IgD-negative memory B cell (primary cell): ENCODE results near the gene RAP1GAP. TPM values are rescaled to one million over a fixed set of nuclear protein-coding genes. Genes with fewer than 3 reads are reported as not detected.
A peak's percentile ranks its signal among the peaks of the same experiment; 100 is the strongest.

Source experiments
- H3K27ac Mint-ChIP-seq, 3 donors: one replicate each; pipeline ENCODE4 v1.8.0; 2020 to 2022; ENCODE audit warnings: mild to moderate bottlenecking in 3 of 3, mixed read lengths in 3 of 3, moderate library complexity in 1 of 3
- H3K27me3 Mint-ChIP-seq: one replicate; pipeline ENCODE4 v1.8.0; 2021; ENCODE audit warnings: mixed read lengths
- H3K36me3 Mint-ChIP-seq: one replicate; pipeline ENCODE4 v1.8.0; 2020; ENCODE audit warnings: mild to moderate bottlenecking, mixed read lengths
- H3K4me1 Mint-ChIP-seq, 3 donors: one replicate each; pipeline ENCODE4 v1.8.0; 2020 to 2022; ENCODE audit warnings: mixed read lengths in 3 of 3, mild to moderate bottlenecking in 1 of 3
- H3K4me3 Mint-ChIP-seq, 4 donors: one replicate each; pipeline ENCODE4 v1.8.0; 2020 to 2022; ENCODE audit warnings: mild to moderate bottlenecking in 4 of 4, mixed read lengths in 4 of 4, moderate library complexity in 3 of 4
- H3K9me3 Mint-ChIP-seq, 3 donors: one replicate each; pipeline ENCODE4 v1.8.0; 2020 to 2021; ENCODE audit warnings: mixed read lengths in 3 of 3, mild to moderate bottlenecking in 1 of 3
- polyA plus RNA-seq: library from polyadenylated mRNA; unstranded; fragments of 300-500 nt; fragmentation: Illumina TruSeq; gene quantifications from one replicate; pipeline ENCODE4 v1.2.3, GENCODE V29; 2021

The RAP1GAP gene
- polyA plus RNA-seq, 1 donor from 2014 or later = not detected

GRCh38 chr1:21622466-21623315 lies 46.5 kb downstream of the RAP1GAP start:
- Mint-ChIP-seq H3K9me3 (no peaks in the 10 kb centered on the region), H3K27ac (no peak overlapping the region), H3K4me3 (peak overlapping the region in 3 of 4 donors; percentile 41 to 84 (median 55)), H3K4me1 (peaks cover 0 to 7% (median 0%) of the 10 kb centered on the region in 3 donors), H3K36me3 (no peaks in the 10 kb centered on the region), H3K27me3 (peaks cover 20% of the 10 kb centered on the region)

GRCh38 chr1:21621761-21622436 lies 47.3 kb downstream of the RAP1GAP start:
- H3K27ac Mint-ChIP-seq = no peak overlapping the region
- H3K4me1 Mint-ChIP-seq = peaks cover 0 to 7% (median 0%) of the 10 kb centered on the region in 3 donors

GRCh38 chr1:21621051-21621450 lies 48.1 kb downstream of the RAP1GAP start:
- Mint-ChIP-seq H3K9me3 (no peaks in the 10 kb centered on the region), H3K4me1 (peaks cover 0 to 7% (median 0%) of the 10 kb centered on the region in 3 donors), H3K4me3 (peak overlapping the region in 1 of 4 donors; percentile 70), H3K27me3 (peaks cover 15% of the 10 kb centered on the region), H3K27ac (peak overlapping the region in 1 of 3 donors; percentile 15), H3K36me3 (no peaks in the 10 kb centered on the region)

More at GRCh38 chr1:21621761-21622436, 47.3 kb downstream of the RAP1GAP start:
- no peaks in the 10 kb centered on the region for H3K36me3 Mint-ChIP-seq
- H3K4me3 Mint-ChIP-seq = peak overlapping the region; percentile 16 to 60 (median 36)
- peaks cover 20% of the 10 kb centered on the region for H3K27me3 Mint-ChIP-seq
- no peaks in the 10 kb centered on the region for H3K9me3 Mint-ChIP-seq

GRCh38 chr1:21620496-21620895 lies 48.7 kb downstream of the RAP1GAP start:
- Mint-ChIP-seq H3K4me1 (peaks cover 0 to 7% (median 0%) of the 10 kb centered on the region in 3 donors), H3K9me3 (no peaks in the 10 kb centered on the region), H3K27ac (no peak overlapping the region), H3K27me3 (peaks cover 12% of the 10 kb centered on the region), H3K4me3 (no peak overlapping the region), H3K36me3 (no peaks in the 10 kb centered on the region)

- Mint-ChIP-seq H3K4me3 (no peak overlapping the region), H3K36me3 (no peaks in the 10 kb centered on the region), H3K27ac (no peak overlapping the region), H3K9me3 (no peaks in the 10 kb centered on the region), H3K27me3 (peaks cover 12% of the 10 kb centered on the region), H3K4me1 (peaks cover 0 to 7% (median 0%) of the 10 kb centered on the region in 3 donors)
Observed at GRCh38 chr1:21620011-21620410, 49.1 kb downstream of the RAP1GAP start.

- Mint-ChIP-seq H3K4me1 (peaks cover 0 to 7% (median 0%) of the 10 kb centered on the region in 3 donors), H3K27me3 (peaks cover 12% of the 10 kb centered on the region), H3K36me3 (no peaks in the 10 kb centered on the region), H3K27ac (no peak overlapping the region), H3K9me3 (no peaks in the 10 kb centered on the region), H3K4me3 (no peak overlapping the region)
Observed at GRCh38 chr1:21619375-21619947, 49.7 kb downstream of the RAP1GAP start.

- Mint-ChIP-seq H3K9me3 (no peaks in the 10 kb centered on the region), H3K4me1 (peaks cover 0 to 7% (median 0%) of the 10 kb centered on the region in 3 donors), H3K27me3 (peaks cover 12% of the 10 kb centered on the region), H3K36me3 (no peaks in the 10 kb centered on the region), H3K27ac (no peak overlapping the region), H3K4me3 (no peak overlapping the region)
Observed at GRCh38 chr1:21618561-21619374, 50.4 kb downstream of the RAP1GAP start.

- H3K27me3 Mint-ChIP-seq = peaks cover 12% of the 10 kb centered on the region
- H3K4me3 Mint-ChIP-seq = no peak overlapping the region
- H3K36me3 Mint-ChIP-seq = no peaks in the 10 kb centered on the region
- no peaks in the 10 kb centered on the region for H3K9me3 Mint-ChIP-seq
- H3K27ac Mint-ChIP-seq = no peak overlapping the region
- peaks cover 0 to 7% (median 0%) of the 10 kb centered on the region in 3 donors for H3K4me1 Mint-ChIP-seq
Observed at GRCh38 chr1:21618059-21618458, 51.1 kb downstream of the RAP1GAP start.

GRCh38 chr1:21617126-21617738 lies 51.9 kb downstream of the RAP1GAP start:
- no peaks in the 10 kb centered on the region for H3K9me3 Mint-ChIP-seq
- H3K4me3 Mint-ChIP-seq = no peak overlapping the region
- H3K4me1 Mint-ChIP-seq = peaks cover 0 to 5% (median 0%) of the 10 kb centered on the region in 3 donors
- H3K27me3 Mint-ChIP-seq = peaks cover 10% of the 10 kb centered on the region
- no peak overlapping the region for H3K27ac Mint-ChIP-seq
- no peaks in the 10 kb centered on the region for H3K36me3 Mint-ChIP-seq

DNA sequence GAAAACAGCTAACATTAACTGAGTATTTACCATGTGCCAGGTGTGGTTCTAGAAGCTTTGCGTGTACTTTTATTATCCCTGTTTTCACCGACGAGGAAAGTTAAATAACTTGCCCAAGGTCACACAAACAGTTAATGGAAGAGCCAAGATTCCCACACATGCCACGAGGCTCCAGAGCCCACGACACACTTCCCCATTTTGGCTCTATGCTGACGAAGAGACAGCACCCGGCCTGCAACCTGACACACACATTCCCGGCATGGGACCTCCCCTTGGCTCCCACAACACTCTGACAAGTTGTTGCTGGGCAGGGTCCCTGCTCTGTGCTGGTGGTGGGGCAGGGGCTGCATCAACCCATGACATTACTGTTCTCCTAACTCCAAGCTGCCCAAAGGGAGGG lies 52.8 kb downstream of the RAP1GAP start:
- Mint-ChIP-seq H3K9me3 (no peaks in the 10 kb centered on the region), H3K4me3 (no peak overlapping the region), H3K27ac (no peak overlapping the region), H3K4me1 (peaks cover 0 to under 1% (median 0%) of the 10 kb centered on the region in 3 donors), H3K36me3 (no peaks in the 10 kb centered on the region), H3K27me3 (peaks cover 4% of the 10 kb centered on the region)

DNA sequence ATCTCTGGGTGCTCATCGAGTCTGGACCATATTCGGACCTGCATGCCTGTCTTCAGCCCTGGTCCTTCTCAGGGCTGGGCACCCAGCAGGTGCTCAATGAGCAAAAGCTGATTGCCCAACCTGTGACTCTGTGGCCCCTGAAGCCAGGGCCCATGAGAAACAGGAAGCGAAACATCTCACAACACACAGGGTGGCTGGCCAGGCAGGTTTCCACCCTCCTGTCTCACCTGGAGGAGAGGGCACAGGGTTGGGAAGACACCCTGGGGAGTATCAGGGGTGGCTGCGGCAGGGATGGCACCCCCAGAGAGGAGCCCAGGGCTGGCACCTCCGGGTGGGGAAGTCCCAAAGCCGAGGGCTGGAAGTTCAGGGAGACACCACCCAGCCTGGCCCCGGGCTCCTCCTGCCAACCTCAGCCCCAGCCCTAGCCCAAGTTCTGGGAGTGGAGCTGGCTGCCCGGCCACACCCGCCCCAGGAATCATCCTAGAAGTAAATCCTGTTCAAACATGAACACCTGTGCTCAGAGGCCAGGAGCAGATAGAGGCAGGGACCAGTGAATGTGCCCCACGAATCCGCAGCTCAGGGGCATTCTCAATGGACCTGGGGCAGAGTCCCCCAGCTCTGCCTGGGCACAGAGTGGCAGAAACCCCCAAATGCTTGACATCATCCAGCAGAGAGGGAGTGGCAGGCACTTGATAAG lies 54.6 kb downstream of the RAP1GAP start:
- no peaks in the 10 kb centered on the region for H3K27me3 Mint-ChIP-seq
- H3K9me3 Mint-ChIP-seq = no peaks in the 10 kb centered on the region
- no peak overlapping the region for H3K27ac Mint-ChIP-seq
- no peaks in the 10 kb centered on the region for H3K4me1 Mint-ChIP-seq
- H3K36me3 Mint-ChIP-seq = no peaks in the 10 kb centered on the region
- H3K4me3 Mint-ChIP-seq = no peak overlapping the region

DNA sequence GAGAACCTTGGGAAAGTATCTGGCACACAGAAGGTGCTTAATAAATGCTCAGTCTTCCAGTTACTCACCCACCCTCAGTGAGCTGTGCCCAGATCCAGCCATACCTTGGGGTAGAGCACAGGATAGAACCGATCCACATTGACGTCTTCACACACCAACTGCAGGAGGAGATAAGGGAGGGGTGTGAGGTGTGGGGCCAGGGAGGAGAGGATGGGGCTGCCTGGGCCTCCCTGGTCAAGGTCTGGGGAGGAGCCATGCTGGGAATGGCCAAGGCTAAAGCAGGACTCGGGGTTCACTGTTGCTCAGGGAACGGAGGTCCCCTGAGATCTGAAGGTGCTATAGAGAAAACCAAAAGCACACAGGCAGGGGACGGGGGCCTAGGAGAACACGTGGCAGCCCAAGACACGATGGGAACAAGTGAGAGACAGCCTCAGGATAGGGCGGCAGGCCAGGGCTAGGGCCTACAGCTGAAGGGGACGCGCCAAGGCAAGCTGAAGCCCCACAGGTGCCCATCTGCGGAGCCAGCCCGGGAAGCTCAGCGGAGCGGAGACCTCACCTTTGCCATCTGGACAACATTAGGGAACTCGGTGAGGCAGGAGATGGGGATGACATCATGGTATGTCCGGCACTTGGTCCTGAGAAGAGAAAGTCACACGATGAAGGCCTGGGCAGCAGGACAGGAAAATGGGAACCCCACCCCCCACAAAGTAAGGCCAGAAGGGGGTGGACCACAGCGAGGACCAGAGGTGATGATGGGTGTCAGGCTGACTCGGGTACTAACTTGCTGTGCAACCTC lies 55.9 kb downstream of the RAP1GAP start:
- Mint-ChIP-seq H3K36me3 (no peaks in the 10 kb centered on the region), H3K27me3 (peaks cover under 1% of the 10 kb centered on the region), H3K4me3 (peak overlapping the region in 1 of 4 donors; percentile 60), H3K4me1 (no peaks in the 10 kb centered on the region), H3K27ac (peak overlapping the region in 1 of 3 donors; percentile 82), H3K9me3 (no peaks in the 10 kb centered on the region)

- Mint-ChIP-seq H3K4me3 (no peak overlapping the region), H3K4me1 (peaks cover 0 to 8% (median 7%) of the 10 kb centered on the region in 3 donors), H3K27me3 (peaks cover 8% of the 10 kb centered on the region), H3K36me3 (no peaks in the 10 kb centered on the region), H3K27ac (peak overlapping the region in 1 of 3 donors; percentile 67), H3K9me3 (peaks cover 0 to 3% (median 0%) of the 10 kb centered on the region in 3 donors)
Observed at GRCh38 chr1:21612057-21612456, 57.1 kb downstream of the RAP1GAP start.
